Cardiac fibroblast (primary cell): ENCODE measurements around the gene ANKRD27.
"Not testable (repeated sequence)": the region's sequence is repeated elsewhere in the genome, so short reads cannot be mapped to it uniquely, and the experiment has no call there.

Experiments
- DNase-seq, 2 donors: peaks; one replicate each; pipeline versions ENCODE4 v3.0.0 to v3.0.0-alpha.2; 2010; ENCODE audit warnings: low read depth in 2 of 2
- H3K4me3 ChIP-seq, 2 donors: replicated peaks in 1 of 2; 1 replicate in 1 of 2; 2 replicates in 1 of 2; pipeline ENCODE4 v1.5.1; 2011; ENCODE audit warnings: low read depth in 2 of 2, low read length in 2 of 2, mild to moderate bottlenecking in 2 of 2, moderate library complexity in 1 of 2
- CTCF ChIP-seq: IDR thresholded peaks from one replicate; pipeline ENCODE4 v1.5.1; 2011; ENCODE audit warnings: low read depth, mild to moderate bottlenecking, low read length, inconsistent platforms

Gene ANKRD27

DNA sequence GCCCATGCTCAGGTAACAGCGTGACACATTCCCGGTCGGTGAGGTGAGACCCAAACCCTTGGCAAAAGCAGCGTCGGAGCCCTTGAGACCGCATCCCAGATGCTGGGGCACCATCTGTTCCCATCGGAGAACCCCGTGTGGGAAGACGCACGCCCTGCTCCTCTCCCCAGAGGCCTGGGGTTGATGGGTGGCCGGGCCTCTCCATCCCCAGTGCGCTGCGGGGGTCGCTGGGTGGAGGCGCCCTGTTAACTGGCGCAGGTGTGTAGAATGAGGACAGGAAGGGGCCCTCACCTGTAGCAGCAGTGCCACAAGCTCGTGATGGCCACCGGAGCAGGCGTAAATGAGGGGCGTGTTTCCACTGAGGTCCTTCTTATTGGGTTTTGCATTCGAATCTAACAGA is 69.4 kb downstream of the ANKRD27 start:
- TF ChIP-seq CTCF = no peak
- H3K4me3 ChIP-seq = no peak overlapping the region
- DNase-seq = no peak

- no peak for TF ChIP-seq CTCF
- DNase-seq = no peak
- H3K4me3 ChIP-seq = no peak overlapping the region
These were observed 71.0 kb downstream of the ANKRD27 start for GRCh38 chr19:32603961-32604360.

- H3K4me3 ChIP-seq = no peak overlapping the region
- peak; percentile 77 to 83 for DNase-seq
- TF ChIP-seq CTCF = peak; percentile 75
These were observed 75.2 kb downstream of the ANKRD27 start for GRCh38 chr19:32599736-32600157.

DNA sequence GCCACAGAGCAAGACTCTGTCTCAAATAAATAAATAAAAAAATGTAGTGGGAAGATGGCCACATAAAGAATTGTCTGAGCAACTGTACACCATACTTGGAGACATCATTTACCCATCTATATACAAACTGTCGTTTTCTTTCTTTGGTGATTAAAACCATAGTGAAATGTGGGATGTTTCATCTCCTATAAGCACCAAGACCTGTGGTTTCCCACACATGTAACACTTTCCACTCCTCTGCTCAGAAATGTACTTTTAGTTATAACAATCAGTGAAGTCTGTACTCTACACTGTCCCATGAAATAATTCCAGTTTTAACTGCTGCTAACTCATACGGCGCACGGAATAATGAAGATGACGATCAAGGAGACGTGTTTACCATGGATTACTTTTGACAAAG is 75.7 kb downstream of the ANKRD27 start:
- H3K4me3 ChIP-seq = no peak overlapping the region
- TF ChIP-seq CTCF = no peak
- DNase-seq = no peak

GRCh38 chr19:32598022-32598421 is 77.0 kb downstream of the ANKRD27 start:
- H3K4me3 ChIP-seq = no peak overlapping the region
- no peak for TF ChIP-seq CTCF
- DNase-seq = no peak

GRCh38 chr19:32595491-32595890 is 79.5 kb downstream of the ANKRD27 start:
- DNase-seq = no peak
- TF ChIP-seq CTCF = no peak
- H3K4me3 ChIP-seq = no peak overlapping the region

GRCh38 chr19:32594021-32594420 is 81.0 kb downstream of the ANKRD27 start:
- TF ChIP-seq CTCF = no peak
- DNase-seq = no peak

DNA sequence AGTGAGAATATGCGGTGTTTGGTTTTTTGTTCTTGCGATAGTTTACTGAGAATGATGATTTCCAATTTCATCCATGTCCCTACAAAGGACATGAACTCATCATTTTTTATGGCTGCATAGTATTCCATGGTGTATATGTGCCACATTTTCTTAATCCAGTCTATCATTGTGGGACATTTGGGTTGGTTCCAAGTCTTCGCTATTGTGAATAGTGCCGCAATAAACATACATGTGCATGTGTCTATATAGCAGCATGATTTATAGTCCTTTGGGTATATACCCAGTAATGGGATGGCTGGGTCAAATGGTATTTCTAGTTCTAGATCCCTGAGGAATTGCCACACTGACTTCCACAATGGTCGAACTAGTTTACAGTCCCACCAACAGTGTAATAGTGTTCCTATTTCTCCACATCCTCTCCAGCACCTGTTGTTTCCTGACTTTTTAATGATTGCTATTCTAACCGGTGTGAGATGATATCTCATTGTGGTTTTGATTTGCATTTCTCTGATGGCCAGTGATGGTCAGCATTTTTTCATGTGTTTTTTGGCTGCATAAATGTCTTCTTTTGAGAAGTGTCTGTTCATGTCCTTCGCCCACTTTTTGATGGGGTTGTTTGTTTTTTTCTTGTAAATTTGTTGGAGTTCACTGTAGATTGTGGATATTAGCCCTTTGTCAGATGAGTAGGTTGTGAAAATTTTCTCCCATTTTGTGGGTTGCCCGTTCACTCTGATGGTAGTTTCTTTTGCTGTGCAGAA is 87.1 kb downstream of the ANKRD27 start:
- not testable (repeated sequence) for H3K4me3 ChIP-seq, DNase-seq

More at GRCh38 chr19:32594021-32594420, 81.0 kb downstream of the ANKRD27 start:
- H3K4me3 ChIP-seq = no peak overlapping the region
